K562 (cell line): ENCODE results near the gene SAMD10. TPM values are rescaled to one million over a fixed set of nuclear protein-coding genes. Genes with fewer than 3 reads are reported as not detected.

Experiments used
- ATAC-seq: fragments of 200-7000 bp; cut with Tn5 transposase; 3 replicates; pipeline ENCODE4 v1.9.1; 2020; ENCODE audit warnings: moderate library complexity
- BruUV-seq: library from RNA; stranded (reverse); fragments of 400-500 nt; replicated peaks from 2 replicates; lab custom pipeline; 2021; lab: Mats Ljungman, UMichigan
- CTCF ChIA-PET: fragments of 300-600 bp; formaldehyde crosslinking; extraction: SDS; loops from one replicate; lab custom pipeline; 2021; ENCODE audit warnings: low intra/inter-chr PET ratio; lab: Yijun Ruan, JAX
- POLR2A ChIA-PET: fragments of 300-600, 350-650 bp; sonication (Branson Sonifier 250); formaldehyde crosslinking; extraction: SDS; loops from one replicate; lab custom pipeline; 2021; ENCODE audit warnings: antibody characterized with exemption, inconsistent platforms; lab: Yijun Ruan, JAX
- DNase-seq, 4 experiments: peaks; one replicate each; pipeline versions ENCODE4 v3.0.0 to v3.0.0-alpha.2; 2011 to 2018; ENCODE audit warnings: low spot score in 3 of 4, mixed read lengths in 3 of 4; ENCODE audit errors: extremely low read depth in 1 of 4
- FAIRE-seq: peaks from 2 replicates; lab custom pipeline; 2011; peaks lifted over from hg19 to GRCh38; lab: Jason Lieb, UNC
- H2AFZ ChIP-seq: 2 replicates; pipeline ENCODE4 v1.6.0; 2011; ENCODE audit warnings: low read depth, low read length, control low read depth, inconsistent platforms
- H3K27ac ChIP-seq: fragments of 200-600 bp; 3 replicates; pipeline ENCODE4 v1.8.0; 2011; ENCODE audit warnings: low read depth, mild to moderate bottlenecking, control low read depth, inconsistent platforms, low read length, moderate library complexity, mixed read lengths; ENCODE audit errors: extremely low read depth
- H3K27me3 ChIP-seq, 2 experiments: fragments of 300-600 bp in 1 of 2; 2 replicates in 1 of 2; 3 replicates in 1 of 2; pipeline versions ENCODE4 v1.6.0 to v1.8.0; 2011; ENCODE audit warnings: inconsistent platforms in 2 of 2, low read length in 2 of 2, mild to moderate bottlenecking in 1 of 2, mixed read lengths in 1 of 2, moderate library complexity in 1 of 2; ENCODE audit not compliant: control insufficient read depth in 2 of 2, insufficient read depth in 2 of 2
- H3K36me3 ChIP-seq: fragments of 300-600 bp; 3 replicates; pipeline ENCODE4 v1.8.0; 2011; ENCODE audit warnings: mild to moderate bottlenecking, low read length, inconsistent platforms; ENCODE audit not compliant: control insufficient read depth, insufficient read depth
- H3K4me1 ChIP-seq, 2 experiments: fragments of 200-600 bp in 1 of 2; replicated peaks in 1 of 2; 2 replicates in 1 of 2; 3 replicates in 1 of 2; pipeline versions ENCODE4 v1.5.1 to v1.8.0; 2011; ENCODE audit warnings: inconsistent platforms in 2 of 2, low read length in 2 of 2, mild to moderate bottlenecking in 1 of 2, mixed read lengths in 1 of 2, moderate library complexity in 1 of 2; ENCODE audit not compliant: control insufficient read depth in 2 of 2, insufficient read depth in 2 of 2
- H3K4me2 ChIP-seq: 2 replicates; pipeline ENCODE4 v1.6.1; 2011; ENCODE audit warnings: low read length, control low read depth, inconsistent platforms, mixed read lengths; ENCODE audit not compliant: insufficient read depth
- H3K4me3 ChIP-seq: fragments of 200-600 bp; sonication (generic), shearing (Covaris generic); 2 replicates; pipeline ENCODE4 v1.5.1; 2016; ENCODE audit warnings: control low read depth, inconsistent platforms
- H3K79me2 ChIP-seq: fragments of 200-600 bp; 3 replicates; pipeline ENCODE4 v1.8.0; 2011; ENCODE audit warnings: low read length, inconsistent platforms; ENCODE audit not compliant: control insufficient read depth, insufficient read depth
- H3K9ac ChIP-seq, 2 experiments: 2 replicates each; pipeline versions ENCODE4 v1.6.0 to v1.6.1; 2011; ENCODE audit warnings: low read depth in 2 of 2, low read length in 2 of 2, control low read depth in 1 of 2, inconsistent platforms in 1 of 2, mild to moderate bottlenecking in 1 of 2, mixed read lengths in 1 of 2; ENCODE audit not compliant: insufficient read depth in 1 of 2
- H3K9me1 ChIP-seq: one replicate; pipeline ENCODE4 v1.6.0; 2011; ENCODE audit warnings: inconsistent platforms, mild to moderate bottlenecking, low read length, moderate library complexity; ENCODE audit not compliant: control insufficient read depth, insufficient read depth
- H3K9me3 ChIP-seq: replicated peaks from 2 replicates; pipeline ENCODE4 v1.5.1; 2011; ENCODE audit warnings: low read depth, low read length, inconsistent platforms; ENCODE audit not compliant: control insufficient read depth, insufficient read depth
- H4K20me1 ChIP-seq: replicated peaks from 2 replicates; pipeline ENCODE4 v1.6.1; 2011; ENCODE audit warnings: low read length, inconsistent platforms, mixed read lengths; ENCODE audit not compliant: control insufficient read depth, insufficient read depth
- AFF1 ChIP-seq, 2 experiments: fragments of 450-650 bp; IDR thresholded peaks; 2 replicates each; pipeline ENCODE4 v1.6.1; 2018; ENCODE audit warnings: mild to moderate bottlenecking in 2 of 2, low read depth in 1 of 2; ENCODE audit not compliant: partially characterized antibody in 2 of 2
- ATF3 ChIP-seq, 2 experiments: fragments of 450-650 bp in 1 of 2; sonication (generic) in 1 of 2; formaldehyde crosslinking in 1 of 2; IDR thresholded peaks in 1 of 2; conservative IDR thresholded peaks in 1 of 2; 2 replicates each; pipeline versions ENCODE4 v1.6.1 to v1.8.1; 2016 to 2023; ENCODE audit warnings: mild to moderate bottlenecking in 2 of 2, moderate library complexity in 2 of 2, inconsistent platforms in 1 of 2, missing genetic modification reagents in 1 of 2
- CHAMP1 ChIP-seq: fragments of 450-650 bp; IDR thresholded peaks from 2 replicates; pipeline ENCODE4 v1.6.1; 2016; ENCODE audit warnings: mild to moderate bottlenecking
- ETV6 ChIP-seq, 3 experiments: fragments of 150-350 bp in 1 of 3; sonication (generic) in 1 of 3; formaldehyde crosslinking in 1 of 3; IDR thresholded peaks; 2 replicates each; pipeline versions ENCODE4 v1.6.1 to v1.8.0; 2014 to 2022; ENCODE audit warnings: borderline replicate concordance in 2 of 3, low read depth in 2 of 3, antibody characterized with exemption in 1 of 3, low read length in 1 of 3, mild to moderate bottlenecking in 1 of 3, missing genetic modification reagents in 1 of 3
- FOXJ2 ChIP-seq: fragments of 200-800 bp; sonication (Bioruptor generic); IDR thresholded peaks from 2 replicates; pipeline ENCODE4 v1.6.1; 2016; ENCODE audit warnings: missing genetic modification characterization, missing compliant biosample characterization
- MEIS2 ChIP-seq: fragments of 450-650 bp; IDR thresholded peaks from 2 replicates; pipeline ENCODE4 v1.6.1; 2014; ENCODE audit warnings: mild to moderate bottlenecking; ENCODE audit not compliant: partially characterized antibody
- MYC ChIP-seq, 2 experiments: fragments of 250-450 bp in 1 of 2; sonication (Bioruptor Pico) in 1 of 2; IDR thresholded peaks; 2 replicates each; pipeline versions ENCODE4 v1.5.1 to v1.6.1; 2012 to 2021; ENCODE audit warnings: low read depth in 2 of 2, borderline replicate concordance in 1 of 2, improper control_type of control experiment in 1 of 2, low read length in 1 of 2, mild to moderate bottlenecking in 1 of 2, moderate library complexity in 1 of 2
- NFE2 ChIP-seq: IDR thresholded peaks from 2 replicates; pipeline ENCODE4 v1.6.1; 2014; ENCODE audit warnings: antibody characterized with exemption, low read depth
- POLR2AphosphoS5 ChIP-seq: IDR thresholded peaks from 2 replicates; pipeline ENCODE4 v1.6.1; 2011; ENCODE audit warnings: mild to moderate bottlenecking, low read depth, low read length, moderate library complexity; ENCODE audit not compliant: control insufficient read depth, insufficient read depth
- TRIM28 ChIP-seq: fragments of 450-650 bp; IDR thresholded peaks from 2 replicates; pipeline ENCODE4 v1.6.1; 2017
- ZKSCAN3 ChIP-seq: fragments of 250-450 bp; sonication (Bioruptor Pico); IDR thresholded peaks from 2 replicates; pipeline ENCODE4 v1.4.0; 2020
- WGBS: fragments of 100-300 bp; shearing (Covaris generic); methylation state at CpG from one replicate; pipeline ENCODE4 v1.1.6; 2016; ENCODE audit warnings: low coverage, mixed read lengths; ENCODE audit not compliant: insufficient coverage; ENCODE audit errors: missing lambda C conversion rate; 5-methylcytosine and 5-hydroxymethylcytosine counted together
- in situ Hi-C: fragments of 300-500 bp; cut with MboI; formaldehyde crosslinking; loops from 4 replicates; pipeline ENCODE4 v1.15.0; 2018; ENCODE audit warnings: inconsistent platforms, mixed read lengths
- intact Hi-C: fragments of 100-400 bp; cut with micrococcal nuclease; formaldehyde crosslinking; loops from 2 replicates; pipeline ENCODE4 v1.14.2; 2022
- polyA plus RNA-seq, 8 experiments: library from polyadenylated mRNA; depleted of rRNA in 4 of 8; stranded (reverse) in 5 of 8; unstranded in 3 of 8; fragments of >200 nt; fragmentation: Nextera tagmentation in 2 of 8; fragmentation: Illumina TruSeq in 1 of 8; extraction: Ambion mirVana in 2 of 8; extraction: Trizol in 1 of 8; gene quantifications; 2 replicates each; pipeline versions ENCODE4 v1.2.1 to v1.2.3, GENCODE V29; 2011 to 2014; ENCODE audit warnings: inconsistent platforms in 1 of 8, missing spikeins in 1 of 8
- total RNA-seq, 7 experiments: library from RNA; depleted of rRNA in 6 of 7; stranded (reverse); fragments of >200 nt in 6 of 7; fragmentation: Illumina TruSeq in 2 of 7; extraction: Trizol in 2 of 7; gene quantifications; 2 replicates each; pipeline versions ENCODE4 v1.2.1 to v1.2.3, GENCODE V29; 2011 to 2021; ENCODE audit warnings: low replicate concordance in 1 of 7

The SAMD10 gene
- total and polyA plus RNA-seq, 9 of the 15 experiments (the other 6 are each of a cell fraction or from before 2014, with no cell fraction given): 0.37 to 15.2 (median 4.8) TPM

- Histone ChIP-seq H3K9ac (no peak overlapping the region), H3K27ac (no peak overlapping the region), H3K9me3 (no peaks in the 10 kb centered on the region; the same call in 1 of the 2 replicates), H3K36me3 (peaks cover 75% of the 10 kb centered on the region; the same call in 2 of the 3 replicates), H3K27me3 (no peaks in the 10 kb centered on the region), H3K79me2 (peaks cover 7% of the 10 kb centered on the region), H3K4me1 (peaks cover 4 to 54% of the 10 kb centered on the region in 2 experiments; a peak in 3 of 5 replicates), H3K9me1 (no peaks in the 10 kb centered on the region), H2AFZ (no peak overlapping the region), H3K4me3 (no peak overlapping the region), H3K4me2 (no peak overlapping the region), H4K20me1 (peaks cover 11% of the 10 kb centered on the region)
- FAIRE-seq (peak; percentile 37), ATAC-seq (no peak), DNase-seq (no peak)
- ChIA-PET POLR2A (interaction anchor here (1.0 kb wide), 1 partner anchor 14 kb away, joined by 3 read pairs; no protein-coding TSS in a partner anchor), CTCF (no interaction called here)
- in situ Hi-C loops (no loop called here), intact Hi-C loops (no loop called here)
- WGBS: 93% methylated on average over 14 of the region's 14 CpGs
- no peak for TF ChIP-seq MEIS2
- no peak for TF ChIP-seq AFF1 (IDR thresholded peaks at IDR 0.05; ENCODE audit: low read depth in 1 of 2, partially characterized antibody in 2 of 2)
- no peak for TF ChIP-seq ETV6 (IDR thresholded peaks at IDR 0.05; ENCODE audit: borderline replicate concordance in 1 of 2, low read depth in 2 of 2, low read length in 1 of 2)
- TF ChIP-seq ETV6 (CRISPR knock-in tag; IDR thresholded peaks at IDR 0.05; ENCODE audit: borderline replicate concordance): no peak
- TF ChIP-seq FOXJ2 (tag): no peak
- no peak for TF ChIP-seq ATF3 (IDR thresholded peaks at IDR 0.05)
- no peak for TF ChIP-seq ATF3 (CRISPR knock-in tag; conservative IDR thresholded peaks at IDR 0.05)
- no peak for TF ChIP-seq MYC (IDR thresholded peaks at IDR 0.05; ENCODE audit: low read depth, low read length)
- TF ChIP-seq MYC (CRISPR knock-in tag; IDR thresholded peaks at IDR 0.05; ENCODE audit: borderline replicate concordance, low read depth): no peak
- no peak for TF ChIP-seq TRIM28
- no peak for TF ChIP-seq ZKSCAN3
- no peak for TF ChIP-seq CHAMP1
- TF ChIP-seq POLR2AphosphoS5: no peak
- no peak for TF ChIP-seq NFE2
- no TSS peak for BruUV-seq
These were observed 41.8 kb downstream of the SAMD10 start for GRCh38 chr20:63937596-63937995.
